GM23338 (cell line): ENCODE data around the gene DHX36. TPM values are rescaled to one million over a fixed set of nuclear protein-coding genes. Genes with fewer than 3 reads are reported as not detected.
A peak's percentile ranks its signal among the peaks of the same experiment; 100 is the strongest.

Experiments
- ATAC-seq: fragments of 200-7000 bp; cut with Tn5 transposase; 3 replicates; pipeline ENCODE4 v1.9.1; 2020
- DNase-seq: peaks from one replicate; pipeline ENCODE4 v3.0.0-alpha.2; 2015; ENCODE audit warnings: low spot score
- H2AFZ ChIP-seq: fragments of 200-600 bp; sonication (generic); 2 replicates; pipeline ENCODE4 v1.8.0; 2016; ENCODE audit warnings: antibody characterized with exemption, mild to moderate bottlenecking, moderate library complexity
- H3F3A ChIP-seq: fragments of 200-600 bp; sonication (generic); replicated peaks from 2 replicates; pipeline ENCODE4 v1.8.0; 2017; ENCODE audit warnings: antibody characterized with exemption, mixed run types, low read depth
- H3K27ac ChIP-seq: fragments of 200-600 bp; sonication (generic); 2 replicates; pipeline ENCODE4 v1.6.1; 2016; ENCODE audit warnings: low read depth
- H3K27me3 ChIP-seq: fragments of 200-600 bp; sonication (generic); 2 replicates; pipeline ENCODE4 v1.8.0; 2016; ENCODE audit warnings: mild to moderate bottlenecking, mixed run types, moderate library complexity; ENCODE audit not compliant: insufficient read depth
- H3K36me3 ChIP-seq: fragments of 200-600 bp; sonication (generic); 2 replicates; pipeline ENCODE4 v1.8.0; 2016; ENCODE audit warnings: mild to moderate bottlenecking; ENCODE audit not compliant: insufficient read depth
- H3K4me1 ChIP-seq: fragments of 200-600 bp; sonication (generic); 2 replicates; pipeline ENCODE4 v1.8.0; 2016; ENCODE audit warnings: mild to moderate bottlenecking, moderate library complexity; ENCODE audit not compliant: insufficient read depth
- H3K4me2 ChIP-seq: fragments of 200-600 bp; sonication (generic); 2 replicates; pipeline ENCODE4 v1.7.1; 2017; ENCODE audit warnings: mixed run types
- H3K4me3 ChIP-seq: fragments of 200-600 bp; sonication (generic); 2 replicates; pipeline ENCODE4 v1.6.1; 2016; ENCODE audit warnings: mixed run types
- H3K79me2 ChIP-seq: fragments of 200-600 bp; sonication (generic); replicated peaks from 2 replicates; pipeline ENCODE4 v1.8.0; 2017; ENCODE audit warnings: mild to moderate bottlenecking; ENCODE audit not compliant: insufficient read depth
- H3K9me2 ChIP-seq: fragments of 200-600 bp; sonication (generic); 2 replicates; pipeline ENCODE4 v1.8.0; 2017; ENCODE audit not compliant: insufficient read depth
- H4K20me1 ChIP-seq: fragments of 200-600 bp; sonication (generic); replicated peaks from 2 replicates; pipeline ENCODE4 v1.8.0; 2017; ENCODE audit warnings: mild to moderate bottlenecking; ENCODE audit not compliant: insufficient read depth
- H3K27ac Mint-ChIP-seq: 2 replicates; pipeline ENCODE4 v1.8.0; 2020; ENCODE audit warnings: inconsistent platforms, mild to moderate bottlenecking, moderate library complexity, mixed read lengths
- H3K27me3 Mint-ChIP-seq: 3 replicates; pipeline ENCODE4 v1.8.0; 2022; ENCODE audit warnings: low read depth, mild to moderate bottlenecking, moderate library complexity, mixed read lengths, inconsistent platforms; ENCODE audit not compliant: insufficient read depth, poor library complexity
- H3K36me3 Mint-ChIP-seq: 3 replicates; pipeline ENCODE4 v1.8.0; 2021; ENCODE audit warnings: low read depth, mild to moderate bottlenecking, inconsistent platforms, moderate library complexity, mixed read lengths
- H3K4me1 Mint-ChIP-seq: 3 replicates; pipeline ENCODE4 v1.8.0; 2020; ENCODE audit warnings: mild to moderate bottlenecking, inconsistent platforms, mixed read lengths
- H3K4me3 Mint-ChIP-seq: 3 replicates; pipeline ENCODE4 v1.8.0; 2021; ENCODE audit warnings: moderate library complexity, mild to moderate bottlenecking, inconsistent platforms, mixed read lengths
- H3K9me3 Mint-ChIP-seq: 3 replicates; pipeline ENCODE4 v1.8.0; 2020; ENCODE audit warnings: moderate library complexity, mild to moderate bottlenecking, inconsistent platforms, mixed read lengths
- EZH2 ChIP-seq: fragments of 200-600 bp; sonication (generic); IDR thresholded peaks from one replicate; pipeline ENCODE4 v1.8.0; 2017; ENCODE audit warnings: antibody characterized with exemption, mild to moderate bottlenecking, low read depth; ENCODE audit not compliant: unreplicated experiment
- EZH2phosphoT487 ChIP-seq: fragments of 200-600 bp; sonication (generic); IDR thresholded peaks from one replicate; pipeline ENCODE4 v1.8.1; 2018; ENCODE audit warnings: antibody characterized with exemption; ENCODE audit not compliant: unreplicated experiment
- JUNB ChIP-seq: IDR thresholded peaks from one replicate; pipeline ENCODE4 v1.6.1; 2016; ENCODE audit warnings: antibody characterized with exemption; ENCODE audit not compliant: unreplicated experiment
- POLR2AphosphoS5 ChIP-seq: IDR thresholded peaks from 2 replicates; pipeline ENCODE4 v1.6.1; 2016; ENCODE audit warnings: antibody characterized with exemption, low read depth
- STAT1 ChIP-seq: IDR thresholded peaks from one replicate; pipeline ENCODE4 v1.6.1; 2016; ENCODE audit warnings: antibody characterized with exemption; ENCODE audit not compliant: unreplicated experiment
- ZNF114 ChIP-seq: fragments of 250-450 bp; sonication (Bioruptor Pico); IDR thresholded peaks from 2 replicates; pipeline ENCODE4 v1.5.0; 2020; ENCODE audit warnings: mild to moderate bottlenecking, moderate library complexity
- ZNF331 ChIP-seq: fragments of 250-450 bp; sonication (Bioruptor Pico); IDR thresholded peaks from 2 replicates; pipeline ENCODE4 v1.5.0; 2020; ENCODE audit warnings: low read depth, mild to moderate bottlenecking, moderate library complexity
- polyA plus RNA-seq: library from polyadenylated mRNA; unstranded; fragments of >200 nt; fragmentation: Nextera tagmentation; extraction: Ambion mirVana; gene quantifications from 2 replicates; pipeline ENCODE4 v1.2.1, GENCODE V29; 2016
- total RNA-seq: library from RNA; depleted of rRNA; stranded (reverse); fragments of >200 nt; shearing (Covaris generic); gene quantifications from 2 replicates; pipeline ENCODE4 v1.2.3, GENCODE V29; 2014
- TF ChIP-seq, protein P1 (sequence below), 2 experiments: fragments of 200-600 bp in 1 of 2; sonication (generic) in 1 of 2; conservative IDR thresholded peaks; 2 replicates each; pipeline versions ENCODE4 v1.5.1 to v1.6.1; 2016 to 2017; ENCODE audit warnings: antibody characterized with exemption in 2 of 2, low read depth in 2 of 2, mild to moderate bottlenecking in 2 of 2, moderate library complexity in 1 of 2
- TF ChIP-seq, protein P2 (sequence below): IDR thresholded peaks from 2 replicates; pipeline ENCODE4 v1.6.1; 2016; ENCODE audit warnings: antibody characterized with exemption
- TF ChIP-seq, protein P3 (sequence below): fragments of 250-450 bp; sonication (Bioruptor Pico); IDR thresholded peaks from 2 replicates; pipeline ENCODE4 v1.5.0; 2020; ENCODE audit warnings: mild to moderate bottlenecking, moderate library complexity

The DHX36 gene
- total and polyA plus RNA-seq, 2 experiments from 2014 or later: 103 to 110 TPM

DNA sequence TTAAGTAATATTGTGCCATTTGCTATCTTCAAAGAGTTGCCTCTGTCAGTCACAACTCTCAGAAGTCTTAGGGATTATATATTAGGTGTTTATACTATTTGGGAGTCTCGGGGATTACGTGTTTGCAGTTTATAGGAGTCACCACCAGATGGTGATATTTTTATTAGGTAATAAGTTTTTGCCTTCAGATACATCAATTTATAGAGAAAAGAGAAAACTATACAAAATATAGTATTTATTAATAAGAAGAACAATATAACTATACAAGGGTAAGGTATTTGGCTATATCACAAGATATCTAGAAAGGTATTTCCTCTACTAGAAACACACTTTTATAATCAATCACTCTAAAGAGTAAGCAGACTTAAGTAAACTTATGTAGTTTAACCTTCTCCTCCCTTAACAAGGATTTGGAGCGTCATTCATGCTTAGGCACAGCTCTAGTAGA is 10.7 kb upstream of the DHX36 start:
- DNase-seq (peak; percentile 69), ATAC-seq (no peak)
- H3K9me3 Mint-ChIP-seq: no peaks in the 10 kb centered on the region
- Histone ChIP-seq H3K4me2 (no peak overlapping the region), H3F3A (no peaks in the 10 kb centered on the region), H3K4me3 (no peak overlapping the region), H4K20me1 (no peaks in the 10 kb centered on the region), H3K79me2 (no peaks in the 10 kb centered on the region), H3K36me3 (no peaks in the 10 kb centered on the region), H3K4me1 (no peaks in the 10 kb centered on the region), H3K27ac (no peak overlapping the region), H3K27me3 (no peaks in the 10 kb centered on the region), H3K9me2 (no peaks in the 10 kb centered on the region), H2AFZ (no peak overlapping the region)
- peaks cover 2% of the 10 kb centered on the region for H3K27me3 Mint-ChIP-seq
- no peak overlapping the region for H3K4me3 Mint-ChIP-seq
- no peak overlapping the region for H3K27ac Mint-ChIP-seq
- H3K36me3 Mint-ChIP-seq: no peaks in the 10 kb centered on the region
- TF ChIP-seq, protein P1, sequence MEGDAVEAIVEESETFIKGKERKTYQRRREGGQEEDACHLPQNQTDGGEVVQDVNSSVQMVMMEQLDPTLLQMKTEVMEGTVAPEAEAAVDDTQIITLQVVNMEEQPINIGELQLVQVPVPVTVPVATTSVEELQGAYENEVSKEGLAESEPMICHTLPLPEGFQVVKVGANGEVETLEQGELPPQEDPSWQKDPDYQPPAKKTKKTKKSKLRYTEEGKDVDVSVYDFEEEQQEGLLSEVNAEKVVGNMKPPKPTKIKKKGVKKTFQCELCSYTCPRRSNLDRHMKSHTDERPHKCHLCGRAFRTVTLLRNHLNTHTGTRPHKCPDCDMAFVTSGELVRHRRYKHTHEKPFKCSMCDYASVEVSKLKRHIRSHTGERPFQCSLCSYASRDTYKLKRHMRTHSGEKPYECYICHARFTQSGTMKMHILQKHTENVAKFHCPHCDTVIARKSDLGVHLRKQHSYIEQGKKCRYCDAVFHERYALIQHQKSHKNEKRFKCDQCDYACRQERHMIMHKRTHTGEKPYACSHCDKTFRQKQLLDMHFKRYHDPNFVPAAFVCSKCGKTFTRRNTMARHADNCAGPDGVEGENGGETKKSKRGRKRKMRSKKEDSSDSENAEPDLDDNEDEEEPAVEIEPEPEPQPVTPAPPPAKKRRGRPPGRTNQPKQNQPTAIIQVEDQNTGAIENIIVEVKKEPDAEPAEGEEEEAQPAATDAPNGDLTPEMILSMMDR (conservative IDR thresholded peaks at IDR 0.05; ENCODE audit: low read depth in 2 of 2): peak in 1 of 2 experiments; percentile 66; a peak in 3 of 4 replicates
- no peak for TF ChIP-seq POLR2AphosphoS5
- no peaks in the 10 kb centered on the region for H3K4me1 Mint-ChIP-seq

DNA sequence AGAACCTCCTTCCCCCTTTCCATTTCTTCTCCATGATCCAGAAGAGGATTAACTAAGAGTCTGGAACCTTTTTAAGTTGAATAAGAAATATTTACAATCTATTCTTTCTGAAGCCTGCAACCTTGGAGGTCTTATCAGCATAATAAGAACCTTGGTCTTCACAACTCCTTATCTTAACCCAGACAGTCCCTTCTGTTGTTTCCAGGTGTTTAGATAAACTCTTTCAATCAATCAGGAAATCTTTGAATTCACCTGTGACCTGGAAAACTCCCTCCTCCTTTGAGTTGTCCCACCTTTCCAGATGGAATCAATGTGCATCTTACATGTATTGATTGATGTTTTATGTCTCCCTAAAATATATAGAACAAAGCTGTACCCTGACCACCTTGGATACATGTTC is 3.6 kb upstream of the DHX36 start:
- Mint-ChIP-seq H3K27ac (no peak overlapping the region), H3K4me1 (peaks cover 4% of the 10 kb centered on the region; the same call in 2 of the 3 replicates), H3K4me3 (no peak overlapping the region), H3K27me3 (peaks cover 2% of the 10 kb centered on the region), H3K36me3 (no peaks in the 10 kb centered on the region; the same call in 2 of the 3 replicates), H3K9me3 (no peaks in the 10 kb centered on the region)
- DNase-seq (no peak), ATAC-seq (no peak)
- Histone ChIP-seq H3K4me1 (peaks cover 14% of the 10 kb centered on the region; the same call in 1 of the 2 replicates), H3K4me3 (no peak overlapping the region), H3K9me2 (no peaks in the 10 kb centered on the region), H4K20me1 (peaks cover 3% of the 10 kb centered on the region; the same call in 1 of the 2 replicates), H3K27me3 (no peaks in the 10 kb centered on the region), H3K36me3 (no peaks in the 10 kb centered on the region), H3K79me2 (peaks cover 14% of the 10 kb centered on the region), H3K4me2 (no peak overlapping the region), H3F3A (no peaks in the 10 kb centered on the region), H2AFZ (no peak overlapping the region), H3K27ac (no peak overlapping the region)
- TF ChIP-seq, protein P2, sequence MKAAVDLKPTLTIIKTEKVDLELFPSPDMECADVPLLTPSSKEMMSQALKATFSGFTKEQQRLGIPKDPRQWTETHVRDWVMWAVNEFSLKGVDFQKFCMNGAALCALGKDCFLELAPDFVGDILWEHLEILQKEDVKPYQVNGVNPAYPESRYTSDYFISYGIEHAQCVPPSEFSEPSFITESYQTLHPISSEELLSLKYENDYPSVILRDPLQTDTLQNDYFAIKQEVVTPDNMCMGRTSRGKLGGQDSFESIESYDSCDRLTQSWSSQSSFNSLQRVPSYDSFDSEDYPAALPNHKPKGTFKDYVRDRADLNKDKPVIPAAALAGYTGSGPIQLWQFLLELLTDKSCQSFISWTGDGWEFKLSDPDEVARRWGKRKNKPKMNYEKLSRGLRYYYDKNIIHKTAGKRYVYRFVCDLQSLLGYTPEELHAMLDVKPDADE: no peak
- no peak for TF ChIP-seq EZH2phosphoT487
- no peak for TF ChIP-seq JUNB
- TF ChIP-seq ZNF114 (CRISPR knock-in tag): no peak
- TF ChIP-seq, protein P1 (conservative IDR thresholded peaks at IDR 0.05; ENCODE audit: low read depth in 2 of 2): no peak
- TF ChIP-seq ZNF331 (CRISPR knock-in tag): no peak
- no peak for TF ChIP-seq EZH2
- no peak for TF ChIP-seq STAT1
- TF ChIP-seq, protein P3, sequence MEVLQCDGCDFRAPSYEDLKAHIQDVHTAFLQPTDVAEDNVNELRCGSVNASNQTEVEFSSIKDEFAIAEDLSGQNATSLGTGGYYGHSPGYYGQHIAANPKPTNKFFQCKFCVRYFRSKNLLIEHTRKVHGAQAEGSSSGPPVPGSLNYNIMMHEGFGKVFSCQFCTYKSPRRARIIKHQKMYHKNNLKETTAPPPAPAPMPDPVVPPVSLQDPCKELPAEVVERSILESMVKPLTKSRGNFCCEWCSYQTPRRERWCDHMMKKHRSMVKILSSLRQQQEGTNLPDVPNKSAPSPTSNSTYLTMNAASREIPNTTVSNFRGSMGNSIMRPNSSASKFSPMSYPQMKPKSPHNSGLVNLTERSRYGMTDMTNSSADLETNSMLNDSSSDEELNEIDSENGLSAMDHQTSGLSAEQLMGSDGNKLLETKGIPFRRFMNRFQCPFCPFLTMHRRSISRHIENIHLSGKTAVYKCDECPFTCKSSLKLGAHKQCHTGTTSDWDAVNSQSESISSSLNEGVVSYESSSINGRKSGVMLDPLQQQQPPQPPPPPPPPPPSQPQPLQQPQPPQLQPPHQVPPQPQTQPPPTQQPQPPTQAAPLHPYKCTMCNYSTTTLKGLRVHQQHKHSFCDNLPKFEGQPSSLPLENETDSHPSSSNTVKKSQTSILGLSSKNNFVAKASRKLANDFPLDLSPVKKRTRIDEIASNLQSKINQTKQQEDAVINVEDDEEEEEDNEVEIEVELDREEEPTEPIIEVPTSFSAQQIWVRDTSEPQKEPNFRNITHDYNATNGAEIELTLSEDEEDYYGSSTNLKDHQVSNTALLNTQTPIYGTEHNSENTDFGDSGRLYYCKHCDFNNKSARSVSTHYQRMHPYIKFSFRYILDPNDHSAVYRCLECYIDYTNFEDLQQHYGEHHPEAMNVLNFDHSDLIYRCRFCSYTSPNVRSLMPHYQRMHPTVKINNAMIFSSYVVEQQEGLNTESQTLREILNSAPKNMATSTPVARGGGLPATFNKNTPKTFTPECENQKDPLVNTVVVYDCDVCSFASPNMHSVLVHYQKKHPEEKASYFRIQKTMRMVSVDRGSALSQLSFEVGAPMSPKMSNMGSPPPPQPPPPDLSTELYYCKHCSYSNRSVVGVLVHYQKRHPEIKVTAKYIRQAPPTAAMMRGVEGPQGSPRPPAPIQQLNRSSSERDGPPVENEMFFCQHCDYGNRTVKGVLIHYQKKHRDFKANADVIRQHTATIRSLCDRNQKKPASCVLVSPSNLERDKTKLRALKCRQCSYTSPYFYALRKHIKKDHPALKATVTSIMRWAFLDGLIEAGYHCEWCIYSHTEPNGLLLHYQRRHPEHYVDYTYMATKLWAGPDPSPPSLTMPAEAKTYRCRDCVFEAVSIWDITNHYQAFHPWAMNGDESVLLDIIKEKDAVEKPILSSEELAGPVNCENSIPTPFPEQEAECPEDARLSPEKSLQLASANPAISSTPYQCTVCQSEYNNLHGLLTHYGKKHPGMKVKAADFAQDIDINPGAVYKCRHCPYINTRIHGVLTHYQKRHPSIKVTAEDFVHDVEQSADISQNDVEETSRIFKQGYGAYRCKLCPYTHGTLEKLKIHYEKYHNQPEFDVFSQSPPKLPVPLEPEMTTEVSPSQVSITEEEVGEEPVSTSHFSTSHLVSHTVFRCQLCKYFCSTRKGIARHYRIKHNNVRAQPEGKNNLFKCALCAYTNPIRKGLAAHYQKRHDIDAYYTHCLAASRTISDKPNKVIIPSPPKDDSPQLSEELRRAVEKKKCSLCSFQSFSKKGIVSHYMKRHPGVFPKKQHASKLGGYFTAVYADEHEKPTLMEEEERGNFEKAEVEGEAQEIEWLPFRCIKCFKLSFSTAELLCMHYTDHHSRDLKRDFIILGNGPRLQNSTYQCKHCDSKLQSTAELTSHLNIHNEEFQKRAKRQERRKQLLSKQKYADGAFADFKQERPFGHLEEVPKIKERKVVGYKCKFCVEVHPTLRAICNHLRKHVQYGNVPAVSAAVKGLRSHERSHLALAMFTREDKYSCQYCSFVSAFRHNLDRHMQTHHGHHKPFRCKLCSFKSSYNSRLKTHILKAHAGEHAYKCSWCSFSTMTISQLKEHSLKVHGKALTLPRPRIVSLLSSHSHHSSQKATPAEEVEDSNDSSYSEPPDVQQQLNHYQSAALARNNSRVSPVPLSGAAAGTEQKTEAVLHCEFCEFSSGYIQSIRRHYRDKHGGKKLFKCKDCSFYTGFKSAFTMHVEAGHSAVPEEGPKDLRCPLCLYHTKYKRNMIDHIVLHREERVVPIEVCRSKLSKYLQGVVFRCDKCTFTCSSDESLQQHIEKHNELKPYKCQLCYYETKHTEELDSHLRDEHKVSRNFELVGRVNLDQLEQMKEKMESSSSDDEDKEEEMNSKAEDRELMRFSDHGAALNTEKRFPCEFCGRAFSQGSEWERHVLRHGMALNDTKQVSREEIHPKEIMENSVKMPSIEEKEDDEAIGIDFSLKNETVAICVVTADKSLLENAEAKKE: no peak
- no peak for TF ChIP-seq POLR2AphosphoS5
